NOMO-1 treated with DMSO at 0.1 percent for 48 hours (cell line): ENCODE results near the gene NADK.

Experiments used
- DNase-seq: peaks from one replicate; lab custom pipeline; 2025; ENCODE audit not compliant: unreplicated experiment; lab: John Stamatoyannopoulos, UW

The NADK gene

DNA sequence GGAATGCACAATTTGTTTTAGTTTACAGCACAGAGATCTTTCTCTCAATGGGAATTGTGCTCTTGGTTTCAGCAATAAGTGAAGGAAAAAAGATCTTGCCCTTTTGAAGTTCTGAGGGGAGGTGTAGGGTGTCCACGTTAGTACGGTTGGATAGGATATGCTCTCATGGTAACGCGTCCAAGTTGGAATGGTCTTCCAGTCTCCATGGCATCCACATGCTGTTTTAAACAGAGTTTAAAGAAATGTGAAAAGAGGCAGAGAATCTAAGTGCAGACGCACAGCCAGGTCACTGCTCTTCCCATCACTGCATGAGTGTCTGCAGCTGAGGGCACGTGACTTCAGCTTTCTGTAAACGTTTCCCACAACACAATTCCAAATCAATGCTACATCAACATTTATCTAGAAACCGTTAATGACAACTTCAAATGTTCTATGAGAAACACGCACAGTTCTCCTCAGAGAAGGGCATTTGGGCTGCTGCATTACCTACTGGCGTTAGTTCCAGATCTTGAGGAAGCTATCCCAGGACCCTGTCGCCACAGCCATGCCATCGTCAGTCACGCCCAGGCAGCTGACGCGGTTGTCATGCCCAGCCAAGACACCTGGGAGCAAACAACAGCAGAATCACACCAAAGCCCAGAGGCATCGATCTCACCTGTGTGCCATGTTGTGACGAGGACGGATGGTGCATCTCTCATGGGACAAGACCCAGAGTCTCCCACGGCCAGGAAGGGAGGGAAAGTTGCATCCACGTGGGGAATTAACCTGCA is 8.8 kb upstream of the NADK start:
- no peak for DNase-seq

DNA sequence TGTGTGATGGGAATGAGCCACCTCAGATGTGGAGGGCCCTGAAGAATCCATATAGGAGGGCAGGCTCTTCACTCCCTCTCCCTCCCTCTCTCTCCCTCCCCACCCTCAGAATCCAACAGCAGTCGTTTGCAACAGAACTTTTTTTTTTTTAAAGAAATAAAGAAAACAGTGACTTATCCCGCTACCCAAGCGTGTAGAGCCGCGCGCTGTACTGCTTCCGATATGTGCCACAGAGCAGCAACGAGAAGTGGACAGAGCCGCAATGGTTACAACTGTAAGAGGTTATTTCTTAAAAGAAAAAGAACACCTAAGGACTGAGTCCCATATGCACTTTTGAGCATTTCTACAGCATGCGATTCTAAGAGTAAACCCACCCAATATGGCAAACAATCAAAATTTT is 7.4 kb upstream of the NADK start:
- no peak for DNase-seq

DNA sequence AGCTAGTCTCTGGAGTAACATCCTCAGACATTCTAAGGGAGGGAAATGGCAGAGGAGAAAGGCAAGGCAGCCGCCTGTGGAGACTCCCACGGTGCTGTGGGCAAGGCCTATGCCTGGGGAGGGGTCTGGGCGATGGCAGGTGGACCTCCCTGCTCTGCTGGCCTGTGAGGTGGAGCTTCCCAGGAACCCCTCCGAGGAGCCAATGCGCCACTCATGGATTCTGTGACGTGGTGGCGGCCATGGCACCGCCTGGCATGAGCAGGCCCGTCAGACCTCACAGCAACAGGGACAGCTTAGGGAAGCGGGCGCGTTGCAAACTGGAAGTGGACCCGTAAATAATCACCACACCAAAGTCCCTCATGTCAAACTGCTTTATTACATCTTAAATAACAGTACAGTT is 6.7 kb upstream of the NADK start:
- no peak for DNase-seq

DNA sequence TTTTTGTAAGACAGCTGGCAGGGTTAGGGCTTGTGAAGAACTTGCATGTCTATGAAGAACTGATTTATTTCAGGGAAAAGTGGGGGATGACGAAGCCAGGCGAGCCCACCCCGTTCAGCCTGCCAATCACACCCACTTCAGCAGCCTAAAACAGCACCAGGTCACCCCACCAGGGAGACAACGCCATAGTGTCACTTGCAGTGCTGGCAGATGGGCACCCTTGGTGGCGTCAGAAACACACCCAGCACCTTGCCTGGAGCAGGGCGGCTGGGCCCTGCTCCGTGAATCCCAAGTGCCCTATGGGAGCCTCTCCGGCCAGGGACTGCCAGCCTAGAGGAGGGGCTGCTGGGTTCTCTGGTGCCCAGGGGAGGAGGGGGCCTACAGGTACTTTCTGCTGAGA is 5.0 kb upstream of the NADK start:
- no peak for DNase-seq

DNA sequence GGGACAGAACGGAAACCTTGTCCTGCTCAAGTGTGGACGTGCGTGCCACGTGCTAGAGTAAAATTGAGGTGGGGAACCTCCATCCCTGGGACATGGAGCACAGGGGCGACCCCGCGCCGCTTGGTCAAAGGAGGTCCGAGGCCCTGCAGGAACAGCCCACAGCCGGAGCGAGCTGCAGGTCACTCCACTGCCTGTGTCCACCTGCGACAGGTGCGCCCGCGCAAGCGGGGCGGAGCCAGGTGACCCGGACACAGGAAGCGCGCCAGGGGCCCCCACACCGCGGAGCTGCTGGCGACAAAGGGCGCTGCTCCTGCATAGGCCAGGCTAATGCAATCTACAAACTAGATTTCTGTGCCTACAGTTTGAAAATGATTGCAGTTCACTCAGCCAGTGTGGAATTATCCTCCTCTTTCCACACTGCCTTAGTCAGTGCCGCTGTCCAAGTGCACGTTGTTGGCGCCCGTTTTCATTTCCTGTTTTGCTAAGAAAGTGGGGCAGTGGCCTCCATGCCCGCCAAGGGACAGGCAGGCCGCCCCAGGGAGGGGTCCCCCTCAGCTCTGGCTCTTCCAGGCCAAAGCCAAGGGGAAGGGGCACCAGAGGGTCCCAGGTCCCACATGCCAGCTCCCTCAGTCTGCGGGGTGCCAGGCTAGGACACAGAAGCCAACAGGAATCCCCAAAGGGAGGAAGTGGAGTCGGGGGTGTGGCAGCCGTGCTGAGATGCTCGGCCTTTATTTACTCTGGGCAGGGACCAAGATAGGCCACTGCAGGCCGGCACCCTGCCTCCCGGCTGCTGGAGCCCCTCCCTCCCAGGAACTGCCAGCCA is 4.3 kb upstream of the NADK start:
- peak; percentile 86 for DNase-seq

DNA sequence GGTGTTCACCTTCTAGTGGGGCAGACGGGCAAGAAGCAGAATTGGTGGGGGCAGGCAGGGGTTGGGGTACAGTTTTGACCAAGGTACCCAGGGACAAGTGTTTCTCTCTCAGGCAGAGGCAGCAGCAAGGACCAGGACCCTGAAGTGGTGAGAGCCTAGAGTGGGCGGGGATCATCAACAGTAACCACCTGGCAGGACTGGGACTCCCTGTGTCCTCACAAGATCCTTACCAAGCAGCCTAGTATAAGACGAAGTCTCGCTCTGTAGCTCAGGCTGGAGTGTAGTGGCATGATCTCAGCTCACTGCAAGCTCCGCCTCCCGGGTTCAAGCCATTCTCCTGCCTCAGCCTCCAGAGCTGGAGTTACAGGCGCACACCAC is 3.2 kb upstream of the NADK start:
- DNase-seq, result no peak

DNA sequence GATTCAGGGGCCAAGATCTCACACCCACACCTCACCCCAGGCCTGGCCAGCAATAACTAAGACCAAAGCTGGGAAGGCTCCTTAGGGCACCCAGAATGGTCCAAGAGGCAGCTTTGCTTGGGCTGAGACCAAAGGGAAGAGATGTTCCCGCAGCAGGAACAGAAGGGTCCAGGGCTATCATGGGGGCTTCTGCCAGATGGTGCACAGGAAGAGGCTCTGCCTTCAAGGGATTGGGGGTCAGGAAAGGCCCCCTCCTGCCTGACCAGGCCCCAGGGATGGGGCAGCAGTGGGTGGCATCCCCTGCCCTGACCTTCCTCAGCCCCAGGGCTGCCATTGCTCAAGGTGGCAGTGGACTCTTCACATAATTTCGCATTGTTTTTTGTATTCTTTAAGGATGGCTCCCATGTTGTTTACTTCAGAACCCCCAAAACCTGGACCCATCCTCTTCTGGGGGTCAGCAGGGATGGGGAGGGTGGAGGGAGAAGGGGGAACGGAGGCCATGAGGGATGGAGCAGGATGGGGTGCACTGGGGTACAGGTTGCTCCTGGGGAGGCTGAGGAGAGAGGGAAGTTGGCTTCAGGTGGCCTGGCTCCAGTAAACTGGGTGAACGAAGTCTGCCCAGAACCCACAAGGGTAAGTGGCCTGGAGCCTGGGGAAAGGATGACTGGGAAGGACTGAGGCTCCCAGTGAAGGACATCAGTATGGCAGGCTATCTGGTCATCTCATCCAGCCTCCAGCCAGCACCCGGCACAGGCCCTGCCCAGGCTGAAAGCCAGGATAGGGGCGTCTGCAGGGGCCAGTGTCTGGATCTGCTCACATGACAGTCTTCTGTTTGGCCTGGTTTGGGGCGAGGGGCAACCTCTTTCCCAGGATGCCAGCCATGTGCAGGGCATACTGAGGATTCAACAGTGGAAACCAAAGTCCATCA is 2.6 kb upstream of the NADK start:
- DNase-seq, result no peak

DNA sequence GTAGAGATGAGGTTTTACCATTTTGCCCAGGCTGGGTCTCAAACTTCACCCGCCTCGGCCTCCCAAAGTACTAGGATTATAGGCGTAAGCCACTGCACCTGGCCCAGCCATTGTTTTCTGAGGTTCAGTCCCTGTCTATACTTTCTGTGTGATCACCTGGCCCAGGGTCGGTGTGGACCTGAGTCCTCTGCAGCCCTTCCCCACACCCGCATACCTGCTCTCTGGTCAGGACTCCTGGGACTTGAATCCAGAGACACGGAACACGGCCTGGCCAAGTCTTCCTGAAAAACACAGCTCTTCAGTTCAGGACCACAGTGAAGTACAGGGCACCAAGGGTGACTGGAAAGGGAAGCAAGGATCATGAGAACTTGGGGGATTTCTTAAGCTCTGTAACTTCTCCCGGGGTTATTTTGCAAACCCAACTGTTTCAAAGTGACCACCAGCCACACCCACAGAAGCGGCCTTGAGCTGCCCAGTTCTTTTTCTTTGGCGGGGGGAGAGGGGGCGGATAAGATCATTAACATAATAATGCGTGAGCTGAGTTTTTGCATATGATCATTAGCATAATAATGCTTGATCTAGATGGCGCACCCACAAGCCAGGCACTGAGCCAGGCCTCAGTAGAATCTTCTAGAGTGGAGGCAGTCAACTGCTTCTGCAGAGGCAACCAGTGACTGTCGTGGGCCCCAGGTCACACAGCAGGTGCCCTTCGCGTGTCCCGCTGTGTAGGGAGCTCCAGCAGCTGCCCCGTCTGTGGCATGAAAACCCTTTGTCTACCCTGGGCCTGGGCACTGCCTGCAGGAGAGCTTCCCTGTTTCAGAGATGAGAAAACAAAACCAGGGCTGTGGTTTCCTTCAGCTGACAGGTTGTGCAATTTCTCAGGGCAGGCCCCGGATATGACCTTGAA is 1.7 kb upstream of the NADK start:
- peak; percentile 94 for DNase-seq

DNA sequence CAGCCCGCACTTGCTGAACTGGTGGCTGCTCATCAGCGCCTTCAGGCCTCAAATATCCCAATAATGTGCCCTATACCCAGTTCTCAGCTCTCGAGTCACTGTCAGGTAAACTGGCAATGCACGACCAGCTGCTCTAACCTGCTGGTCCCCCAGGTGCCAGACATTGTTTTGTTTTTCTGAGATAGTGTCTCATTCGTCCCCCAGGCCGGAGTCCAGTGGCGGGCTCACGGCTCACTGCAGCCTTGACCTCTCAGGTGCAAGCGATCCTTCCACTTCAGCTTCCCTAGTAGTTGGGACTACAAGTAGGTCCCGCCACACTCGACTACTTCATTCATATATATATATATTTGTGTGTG is 1.0 kb upstream of the NADK start:
- no peak for DNase-seq

DNA sequence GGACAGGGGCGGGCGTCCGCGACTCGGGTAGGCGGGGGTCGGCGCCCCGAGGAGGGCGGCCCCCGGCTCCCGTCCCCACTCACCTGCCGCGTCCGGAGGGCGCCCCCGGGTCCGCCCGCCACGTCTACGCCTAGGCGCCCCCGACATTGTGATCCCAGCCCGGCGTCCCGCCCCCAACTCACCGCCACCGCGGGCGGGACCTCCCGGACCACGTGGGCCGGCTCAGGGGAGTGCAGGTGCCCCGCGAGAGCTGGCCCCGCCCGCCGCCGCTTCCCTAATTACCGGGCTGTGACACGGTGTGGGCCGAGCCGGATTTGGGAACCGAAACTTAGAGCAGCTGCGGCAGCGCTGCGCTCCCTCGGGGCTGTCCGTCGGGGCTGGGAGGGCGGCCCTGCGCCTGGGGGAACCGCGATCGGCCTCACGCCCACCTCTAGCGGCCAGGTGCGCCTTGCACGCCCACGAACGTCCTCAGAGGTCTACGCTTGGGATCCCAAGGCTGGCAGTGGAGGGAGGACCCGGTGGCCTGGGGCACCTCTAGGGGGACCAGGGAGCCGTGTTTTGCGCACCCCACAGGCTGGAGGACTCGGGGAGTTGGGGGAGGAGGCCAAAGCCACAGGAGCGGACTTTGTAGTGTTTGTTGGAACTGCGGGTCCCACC is 521 bp upstream of the NADK start:
- DNase-seq, result peak; percentile 92

DNA sequence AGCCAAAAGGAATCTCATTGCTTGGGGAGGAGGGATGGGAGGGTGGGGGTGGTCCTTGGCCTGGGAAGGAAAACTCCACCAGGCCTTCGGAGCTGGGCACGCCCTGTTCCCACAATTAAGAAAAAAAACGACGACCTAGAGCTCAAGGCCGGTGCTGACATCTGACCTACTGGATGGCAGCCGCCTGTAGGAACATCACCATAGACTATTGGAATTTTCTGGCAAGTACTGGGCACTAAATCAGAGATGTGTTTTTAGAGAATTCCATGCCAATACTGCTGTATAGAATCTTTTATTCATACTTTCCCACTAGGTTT is 729 bp downstream of the NADK start:
- no peak for DNase-seq

DNA sequence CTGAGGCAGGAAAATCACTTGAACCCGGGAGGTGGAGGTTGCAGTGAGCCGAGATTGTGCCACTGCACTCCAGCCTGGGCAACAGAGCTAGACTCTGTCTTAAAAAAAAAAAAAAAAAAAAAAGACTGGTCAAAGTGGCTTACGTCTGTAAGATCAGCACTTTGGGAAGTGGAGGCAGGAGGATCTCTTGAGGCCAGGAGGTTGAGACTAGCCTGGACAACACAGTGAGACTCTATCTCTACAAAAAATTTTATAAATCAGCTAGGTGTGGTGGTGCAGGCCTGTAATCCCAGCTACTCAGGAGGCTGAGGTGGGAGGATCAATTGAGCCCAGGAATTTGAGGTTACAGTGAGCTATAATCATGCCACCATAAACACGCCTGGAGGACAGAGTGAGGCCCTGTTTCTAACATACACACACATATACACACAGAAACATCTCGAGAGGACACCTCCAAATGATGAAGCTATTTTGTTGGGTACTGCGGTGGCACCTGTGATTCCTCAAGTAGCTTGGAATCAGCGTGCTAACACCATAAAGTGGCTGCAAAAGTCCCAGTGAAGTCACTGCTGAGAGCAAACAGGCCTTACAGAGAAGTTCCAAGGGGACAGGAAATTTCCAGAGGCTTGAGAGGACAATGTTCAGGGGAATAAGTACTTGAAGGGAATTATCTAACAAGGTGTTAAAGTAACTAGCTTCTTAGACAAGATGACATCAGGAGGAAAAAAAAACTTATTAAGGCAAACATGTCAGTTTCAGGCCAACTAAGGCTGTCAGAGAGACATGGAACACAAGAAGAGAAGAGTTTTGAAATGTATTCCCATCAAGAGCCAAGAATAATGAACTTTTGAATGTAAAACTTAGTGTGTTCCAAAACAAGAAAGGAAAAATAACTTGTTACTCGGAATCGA is 1.3 kb downstream of the NADK start:
- no peak for DNase-seq

DNA sequence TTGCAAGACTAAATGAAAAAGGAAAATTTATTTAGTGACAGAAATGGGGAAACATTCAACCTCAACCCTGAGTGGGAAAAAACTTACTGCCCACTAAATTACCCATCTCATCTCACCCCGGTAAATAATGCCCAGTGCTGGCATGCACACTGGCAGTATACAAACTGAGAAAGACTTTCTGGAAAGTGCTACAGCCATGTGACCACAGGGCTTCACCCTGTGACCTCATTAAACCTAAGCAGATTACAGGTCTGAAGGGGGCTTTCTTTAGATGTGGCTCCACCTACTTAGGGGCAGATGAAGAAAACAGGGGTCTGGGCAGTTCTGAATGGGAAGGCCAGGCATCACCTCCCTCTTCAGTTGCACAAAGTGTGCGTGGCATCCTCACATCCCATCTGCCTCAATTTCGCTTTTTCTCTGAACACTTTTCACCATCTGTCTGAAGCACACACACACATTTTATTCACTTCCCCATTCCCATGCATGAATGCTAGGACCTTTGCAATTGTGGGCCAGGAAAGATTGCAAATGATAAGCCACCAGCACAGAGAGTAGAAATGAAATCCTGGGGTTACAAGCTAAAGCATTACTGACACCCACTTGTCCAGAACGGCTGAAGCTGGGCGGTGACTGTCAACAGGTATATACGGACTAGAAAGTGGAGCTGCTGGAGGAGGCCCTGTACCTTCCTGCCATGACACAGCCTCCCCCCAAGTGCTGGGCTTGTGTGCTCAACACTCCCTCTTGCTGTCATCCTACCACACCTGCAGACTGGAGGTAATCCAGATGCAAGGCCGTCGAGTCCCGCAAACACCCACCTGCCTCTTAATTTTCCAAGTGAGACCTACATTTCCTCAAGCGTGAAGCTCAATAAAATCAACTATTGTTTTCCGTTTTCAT is 2.7 kb downstream of the NADK start:
- peak; percentile 65 for DNase-seq

DNA sequence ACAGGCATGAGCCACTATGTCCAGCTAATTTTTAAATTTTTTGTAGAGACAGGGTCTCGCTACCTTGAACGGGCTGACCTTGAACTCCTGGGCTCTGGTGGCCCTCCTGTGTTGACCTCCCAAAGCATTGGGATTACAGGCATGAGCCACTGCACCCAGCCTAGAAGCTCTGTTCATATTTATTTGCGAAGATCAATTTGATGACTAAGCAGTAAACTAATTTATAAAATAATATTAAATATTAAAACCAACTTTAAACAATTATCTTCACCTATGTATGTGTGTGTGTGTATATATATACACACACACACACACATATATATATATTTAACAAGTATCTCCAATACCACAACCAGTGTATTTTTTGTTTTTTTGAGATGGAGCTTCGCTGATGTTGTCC is 4.4 kb downstream of the NADK start:
- DNase-seq, result no peak

DNA sequence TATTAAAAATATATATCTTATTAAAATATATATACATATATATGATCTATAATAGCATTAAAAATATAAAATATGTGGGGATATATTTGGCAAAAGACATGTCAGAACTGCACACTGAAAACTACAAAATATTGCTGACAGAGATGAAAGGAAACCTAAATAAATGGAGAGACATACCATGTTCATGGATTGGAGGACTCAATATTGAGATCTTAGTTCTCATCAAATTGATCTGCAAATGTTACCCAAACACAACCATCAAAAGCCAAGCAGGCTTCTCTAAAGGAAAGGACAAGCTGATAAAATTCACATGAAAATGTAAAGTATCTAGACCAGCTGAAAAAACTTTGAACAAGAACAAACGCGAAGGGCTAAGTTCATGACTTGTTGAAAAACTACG is 7.2 kb downstream of the NADK start:
- no peak for DNase-seq

DNA sequence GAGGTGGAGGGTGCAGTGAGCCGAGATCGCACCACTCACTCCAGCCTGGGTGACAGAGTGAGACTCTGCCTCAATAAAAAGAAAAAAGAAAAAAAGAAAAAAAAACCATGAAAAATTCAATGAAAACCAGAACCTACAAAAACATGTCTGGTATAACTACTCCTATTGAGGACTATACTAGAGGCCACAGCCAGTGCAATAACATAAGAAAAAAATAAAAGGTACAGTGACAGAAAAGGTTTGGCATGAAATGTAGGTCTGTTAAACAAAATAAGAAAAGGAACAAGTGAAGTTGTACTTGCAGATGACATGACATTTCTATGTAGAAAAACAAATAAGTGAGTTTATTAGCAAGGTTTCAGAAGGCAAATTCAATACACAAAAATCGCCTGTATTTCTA is 8.2 kb downstream of the NADK start:
- no peak for DNase-seq

DNA sequence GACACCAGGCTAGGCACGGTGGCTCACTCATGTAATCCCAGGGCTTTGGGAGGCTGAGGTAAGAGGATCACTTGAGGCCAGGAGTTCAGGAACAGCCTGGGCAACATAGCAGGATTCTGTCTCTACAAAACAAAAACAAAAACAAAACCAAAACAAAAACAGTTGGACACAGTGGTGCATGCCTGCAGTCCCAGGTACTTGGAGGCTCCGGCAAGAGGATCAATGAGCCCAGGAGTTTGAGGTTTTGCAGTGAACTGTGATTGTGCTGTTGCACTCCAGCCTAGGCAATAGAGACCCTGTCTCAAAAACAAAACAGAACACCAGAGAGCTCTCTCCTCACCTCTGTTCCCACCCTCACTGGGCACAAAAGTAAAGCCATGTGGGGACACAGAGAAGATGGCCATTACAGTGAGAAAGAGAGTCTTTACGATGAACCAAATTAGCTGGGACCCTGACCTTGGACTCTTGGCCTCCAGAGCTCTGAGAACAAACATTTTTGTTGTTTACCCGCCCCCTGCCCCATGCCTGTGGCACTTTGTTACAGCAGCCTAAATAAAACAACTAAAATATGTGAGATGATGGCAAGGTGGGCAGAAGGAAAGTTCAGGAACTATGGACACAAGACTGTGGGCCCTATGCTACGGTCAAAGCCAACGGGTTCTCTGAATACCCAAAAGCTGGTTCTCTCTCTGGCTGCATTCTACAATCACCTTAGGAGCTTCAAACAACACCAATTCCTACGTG is 9.8 kb downstream of the NADK start:
- no peak for DNase-seq
